Measurements from ENCODE around the gene DDX50. TPM values are rescaled to one million over a fixed set of nuclear protein-coding genes. Genes with fewer than 3 reads are reported as not detected.
"Not testable (repeated sequence)": the region's sequence is repeated elsewhere in the genome, so short reads cannot be mapped to it uniquely, and the experiment has no call there.

Gene DDX50
- 31.6 TPM for total RNA-seq (ENCODE audit: unreplicated experiment)
- long read RNA-seq, transcript DDX50-201 (15 exons, 2,538 nt): major isoform, 15 of 29 reads
- long read RNA-seq, partial matches to known transcripts: 2 of 29 reads
- long read RNA-seq, other reads (novel, unspliced or antisense): 12 of 29 reads

- no peak for TF ChIP-seq CTCF (IDR thresholded peaks at IDR 0.05; ENCODE audit: partially characterized antibody, unreplicated experiment)
- peaks cover 19% of the 10 kb centered on the region for H3K4me1 Mint-ChIP-seq (ENCODE audit: low read depth, unreplicated experiment)
- peak within 1 kb of the TSS; percentile 97 for H3K27ac Mint-ChIP-seq (ENCODE audit: unreplicated experiment)
- DNase-seq: peak; percentile 95
- H3K27me3 Mint-ChIP-seq (ENCODE audit: unreplicated experiment): peaks cover 5% of the 10 kb centered on the region
- H3K36me3 Mint-ChIP-seq (ENCODE audit: unreplicated experiment): no peaks in the 10 kb centered on the region
- peaks cover 4% of the 10 kb centered on the region for H3K9me3 Mint-ChIP-seq (ENCODE audit: unreplicated experiment)
- H3K4me3 Mint-ChIP-seq (ENCODE audit: unreplicated experiment): peak within 1 kb of the TSS; percentile 97
These were observed at the start of gene DDX50 for GRCh38 chr10:68901105-68901927. Gene DDX50 (plus strand): TSS chr10:68901315. CDS start chr10:68901385, 70 bp downstream.

- Mint-ChIP-seq H3K9me3 (ENCODE audit: unreplicated experiment) (peaks cover 5% of the 10 kb centered on the region), H3K4me3 (ENCODE audit: unreplicated experiment) (no peak overlapping the region), H3K36me3 (ENCODE audit: unreplicated experiment) (peaks cover 16% of the 10 kb centered on the region), H3K4me1 (ENCODE audit: low read depth, unreplicated experiment) (no peaks in the 10 kb centered on the region), H3K27ac (ENCODE audit: unreplicated experiment) (no peak overlapping the region), H3K27me3 (ENCODE audit: unreplicated experiment) (peaks cover 3% of the 10 kb centered on the region)
- DNase-seq: no peak
- TF ChIP-seq CTCF (IDR thresholded peaks at IDR 0.05; ENCODE audit: partially characterized antibody, unreplicated experiment): no peak
These were observed 44.8 kb upstream of the DDX50 start for GRCh38 chr10:68856352-68856751.

GRCh38 chr10:68857005-68857404, 44.1 kb upstream of the DDX50 start:
- no peak for TF ChIP-seq CTCF (IDR thresholded peaks at IDR 0.05; ENCODE audit: partially characterized antibody, unreplicated experiment)
- no peak overlapping the region for H3K27ac Mint-ChIP-seq (ENCODE audit: unreplicated experiment)
- DNase-seq: no peak
- H3K4me3 Mint-ChIP-seq (ENCODE audit: unreplicated experiment): no peak overlapping the region
- peaks cover 3% of the 10 kb centered on the region for H3K27me3 Mint-ChIP-seq (ENCODE audit: unreplicated experiment)
- H3K9me3 Mint-ChIP-seq (ENCODE audit: unreplicated experiment): peaks cover 9% of the 10 kb centered on the region
- H3K4me1 Mint-ChIP-seq (ENCODE audit: low read depth, unreplicated experiment): no peaks in the 10 kb centered on the region
- peaks cover 23% of the 10 kb centered on the region for H3K36me3 Mint-ChIP-seq (ENCODE audit: unreplicated experiment)

- H3K27me3 Mint-ChIP-seq (ENCODE audit: unreplicated experiment): peaks cover 3% of the 10 kb centered on the region
- peaks cover 13% of the 10 kb centered on the region for H3K9me3 Mint-ChIP-seq (ENCODE audit: unreplicated experiment)
- no peaks in the 10 kb centered on the region for H3K4me1 Mint-ChIP-seq (ENCODE audit: low read depth, unreplicated experiment)
- H3K36me3 Mint-ChIP-seq (ENCODE audit: unreplicated experiment): peaks cover 25% of the 10 kb centered on the region
- H3K4me3 Mint-ChIP-seq (ENCODE audit: unreplicated experiment): no peak overlapping the region
- no peak overlapping the region for H3K27ac Mint-ChIP-seq (ENCODE audit: unreplicated experiment)
- DNase-seq: no peak
- no peak for TF ChIP-seq CTCF (IDR thresholded peaks at IDR 0.05; ENCODE audit: partially characterized antibody, unreplicated experiment)
These were observed 39.9 kb upstream of the DDX50 start for GRCh38 chr10:68861253-68861652.

- Mint-ChIP-seq H3K4me1 (ENCODE audit: low read depth, unreplicated experiment) (no peaks in the 10 kb centered on the region), H3K36me3 (ENCODE audit: unreplicated experiment) (peaks cover 33% of the 10 kb centered on the region), H3K27ac (ENCODE audit: unreplicated experiment) (no peak overlapping the region), H3K4me3 (ENCODE audit: unreplicated experiment) (no peak overlapping the region), H3K9me3 (ENCODE audit: unreplicated experiment) (peaks cover 16% of the 10 kb centered on the region), H3K27me3 (ENCODE audit: unreplicated experiment) (no peaks in the 10 kb centered on the region)
- no peak for TF ChIP-seq CTCF (IDR thresholded peaks at IDR 0.05; ENCODE audit: partially characterized antibody, unreplicated experiment)
- DNase-seq: no peak
These were observed 36.5 kb upstream of the DDX50 start for GRCh38 chr10:68864611-68865010.

GRCh38 chr10:68868173-68868572, 32.9 kb upstream of the DDX50 start:
- not testable (repeated sequence) for H3K27ac Mint-ChIP-seq (ENCODE audit: unreplicated experiment); H3K4me3 Mint-ChIP-seq (ENCODE audit: unreplicated experiment); H3K27me3 Mint-ChIP-seq (ENCODE audit: unreplicated experiment); H3K9me3 Mint-ChIP-seq (ENCODE audit: unreplicated experiment); DNase-seq
- peaks cover 14% of the 10 kb centered on the region for H3K36me3 Mint-ChIP-seq (ENCODE audit: unreplicated experiment)
- H3K4me1 Mint-ChIP-seq (ENCODE audit: low read depth, unreplicated experiment): peaks cover 14% of the 10 kb centered on the region

Data from glutamatergic neuron (in vitro differentiated cells).